Activated CD8-positive, alpha-beta memory T cell treated with anti-CD3 and anti-CD28 coated beads, Interleukin-2, amount 50 U/mL, for 48 hours (primary cell): ENCODE measurements around the gene ARMC7.

Experiments
- DNase-seq: peaks from one replicate; pipeline ENCODE4 v3.0.0-alpha.2; 2020

The ARMC7 gene

DNA sequence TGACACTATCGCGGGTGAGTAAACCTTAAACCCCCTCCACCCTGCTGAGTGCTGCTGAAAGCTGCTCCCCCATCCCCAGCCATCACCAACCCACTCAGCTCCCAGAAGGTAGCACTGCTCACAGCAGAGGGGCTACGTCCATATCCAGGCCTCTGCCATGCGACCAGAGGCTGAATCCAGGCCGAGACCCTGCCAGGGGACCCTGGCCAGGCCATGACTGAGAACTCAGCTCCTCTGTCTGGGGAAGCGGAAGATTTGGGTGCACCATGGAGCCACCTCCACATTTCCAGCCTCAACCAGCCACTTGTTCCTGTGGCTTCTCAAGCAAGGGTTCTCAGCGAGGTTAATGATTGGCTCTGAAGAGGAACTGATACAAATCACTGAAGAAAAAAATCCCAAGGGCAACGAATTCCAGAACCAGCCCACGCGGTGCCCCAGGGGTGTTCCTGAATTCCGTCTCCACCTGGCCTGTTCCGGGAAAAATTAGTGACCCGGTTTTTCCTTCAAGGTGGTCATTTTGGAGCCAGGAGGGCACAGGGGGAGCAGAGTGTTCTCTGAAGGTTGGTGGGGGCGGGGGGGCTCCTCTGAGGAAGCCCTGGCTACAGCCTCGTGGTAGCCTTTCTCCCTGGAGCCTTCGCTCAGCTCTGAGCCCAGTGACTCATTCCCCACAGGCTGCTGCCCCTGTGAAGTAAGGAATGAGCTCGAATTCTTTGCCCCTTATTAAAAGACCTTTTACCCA lies 31.3 kb upstream of the ARMC7 start:
- no peak for DNase-seq

DNA sequence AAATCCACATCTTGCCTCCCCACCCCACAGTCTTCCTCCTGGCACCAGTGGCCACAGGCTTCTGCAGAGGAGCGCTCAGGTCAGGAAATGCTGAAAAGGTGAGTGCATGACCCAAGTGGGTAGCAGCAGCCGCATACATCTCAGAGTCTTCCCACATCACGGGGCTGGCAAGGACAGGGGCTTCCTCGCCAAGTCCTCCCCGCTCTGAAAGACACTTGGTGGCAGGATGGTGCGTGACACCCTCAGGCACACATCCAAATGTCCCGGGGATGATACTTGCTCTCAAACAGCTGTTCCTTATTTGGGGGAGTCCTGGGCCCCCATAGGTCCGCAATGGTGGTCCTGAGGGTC lies 30.8 kb upstream of the ARMC7 start:
- no peak for DNase-seq

DNA sequence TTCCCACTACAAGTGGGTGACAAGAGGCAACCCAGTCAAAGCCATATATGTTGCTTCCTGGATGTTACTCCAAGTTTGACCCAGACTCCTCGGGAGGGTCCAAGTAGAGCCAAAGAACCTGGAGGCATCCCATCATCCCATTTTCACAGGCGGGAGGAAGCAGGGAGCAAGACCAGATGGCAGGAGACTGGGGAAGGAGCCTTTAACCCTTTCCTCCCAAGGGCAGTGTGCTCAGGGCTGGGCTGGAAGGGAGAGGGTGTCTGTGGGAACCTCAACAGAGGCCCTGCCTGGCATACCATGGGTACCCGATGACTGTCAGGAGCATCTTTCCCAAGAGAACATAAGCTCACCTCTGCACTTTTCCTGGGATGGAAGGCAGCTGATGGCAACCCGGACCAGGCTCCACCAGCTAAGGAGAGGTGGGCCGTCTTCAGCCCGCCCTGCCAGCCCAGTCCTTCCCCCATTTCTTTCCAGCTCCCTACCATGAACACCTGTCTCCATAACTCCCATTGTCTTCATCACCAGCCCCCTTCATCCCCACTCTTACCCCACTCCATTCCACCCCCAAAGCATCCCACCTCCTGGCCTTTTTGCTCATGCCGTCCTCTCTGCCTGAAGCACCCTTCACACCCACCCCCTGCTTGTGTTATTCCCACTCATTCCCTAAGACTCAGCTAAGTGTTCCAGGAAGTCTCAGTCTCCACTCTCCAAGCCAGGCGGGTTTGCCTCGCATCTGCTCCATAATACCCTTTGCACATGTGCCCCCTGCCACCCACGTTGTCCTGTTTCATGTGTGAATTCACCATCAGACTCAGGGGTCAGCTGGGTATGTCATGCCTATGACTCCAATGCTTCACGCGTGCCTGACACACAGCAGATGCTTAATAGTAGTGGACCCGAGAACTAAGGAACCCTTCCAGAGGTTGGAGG lies 27.9 kb upstream of the ARMC7 start:
- DNase-seq = no peak

DNA sequence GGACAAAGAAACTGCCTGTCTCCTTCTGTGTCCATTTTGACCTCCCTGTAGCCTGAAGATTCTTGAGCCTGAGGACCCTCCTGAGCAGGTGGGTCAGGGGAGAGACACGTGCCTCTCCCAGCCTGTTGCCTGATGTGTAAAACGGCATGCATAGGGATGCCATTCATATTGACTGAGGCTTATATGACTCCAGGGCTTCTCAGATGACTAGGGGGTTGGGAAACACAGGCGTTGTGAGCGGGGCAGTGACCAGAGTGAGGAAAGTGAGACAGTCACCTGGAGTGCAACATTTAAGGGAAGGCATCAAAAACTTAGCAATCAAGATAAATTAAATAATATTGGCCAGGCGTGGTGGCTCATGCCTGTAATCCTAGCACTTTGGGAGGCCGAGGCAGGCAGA lies 27.1 kb upstream of the ARMC7 start:
- DNase-seq = no peak

DNA sequence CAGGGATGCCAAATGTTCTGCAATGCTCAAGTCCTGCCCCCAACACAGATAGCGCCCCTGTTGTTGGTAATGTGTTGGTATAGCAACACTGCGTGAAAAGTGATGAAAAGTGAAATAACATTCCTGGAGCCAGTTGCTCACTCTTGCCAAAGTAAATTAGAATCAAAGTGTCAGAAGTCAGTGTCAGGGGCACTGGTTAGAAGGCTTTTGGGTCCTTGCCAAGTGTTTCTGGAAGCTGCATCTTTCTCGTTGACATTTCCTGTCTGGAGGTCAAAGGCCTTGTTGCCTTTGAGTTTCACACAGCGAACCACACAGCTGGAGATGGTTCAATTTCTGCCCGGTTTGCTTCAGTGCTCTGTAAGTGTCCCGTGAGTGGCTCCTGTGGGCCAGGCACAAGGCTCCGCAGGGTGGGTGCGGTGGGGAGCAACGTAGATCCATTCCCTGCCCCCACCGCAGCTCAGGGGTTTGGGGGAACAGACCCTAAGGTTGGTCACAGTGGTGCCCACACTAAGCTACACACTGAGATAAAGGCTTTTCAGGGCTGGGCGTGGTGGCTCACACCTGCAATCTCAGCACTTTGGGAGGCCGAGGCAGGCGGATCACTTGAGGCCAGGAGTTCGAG lies 25.6 kb upstream of the ARMC7 start:
- no peak for DNase-seq

DNA sequence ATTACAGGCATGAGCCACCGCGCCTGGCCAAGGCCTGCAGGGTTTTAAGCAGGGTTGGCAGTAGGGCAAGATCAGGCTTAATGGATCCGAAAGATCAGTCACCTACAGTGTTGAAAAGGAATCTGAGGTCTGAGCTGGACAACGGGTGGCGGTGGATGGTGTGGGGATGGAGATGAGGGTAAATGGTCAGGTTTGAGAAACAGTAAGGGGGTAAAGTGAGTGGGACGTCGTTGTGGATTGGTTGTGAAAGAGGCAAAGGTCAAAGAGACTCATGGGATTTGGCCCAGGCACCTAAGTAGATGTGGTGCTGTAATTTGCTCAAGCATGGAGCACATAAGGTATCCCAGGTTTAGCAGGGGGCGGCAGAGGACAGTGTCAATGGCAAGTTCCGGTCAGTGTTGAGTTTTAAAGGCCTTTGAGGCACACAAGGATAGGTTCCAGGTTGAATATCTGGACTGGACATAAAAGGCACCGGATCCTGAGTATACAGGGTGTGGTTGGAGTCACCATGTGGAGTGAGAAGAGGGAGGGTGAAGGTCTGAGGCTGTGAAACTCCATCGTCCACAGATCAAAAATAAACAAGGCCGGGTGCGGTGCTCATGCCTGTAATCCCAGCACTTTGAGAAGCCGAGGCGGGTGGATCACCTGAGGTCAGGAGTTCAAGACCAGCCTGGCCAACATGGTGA lies 23.1 kb upstream of the ARMC7 start:
- no peak for DNase-seq

DNA sequence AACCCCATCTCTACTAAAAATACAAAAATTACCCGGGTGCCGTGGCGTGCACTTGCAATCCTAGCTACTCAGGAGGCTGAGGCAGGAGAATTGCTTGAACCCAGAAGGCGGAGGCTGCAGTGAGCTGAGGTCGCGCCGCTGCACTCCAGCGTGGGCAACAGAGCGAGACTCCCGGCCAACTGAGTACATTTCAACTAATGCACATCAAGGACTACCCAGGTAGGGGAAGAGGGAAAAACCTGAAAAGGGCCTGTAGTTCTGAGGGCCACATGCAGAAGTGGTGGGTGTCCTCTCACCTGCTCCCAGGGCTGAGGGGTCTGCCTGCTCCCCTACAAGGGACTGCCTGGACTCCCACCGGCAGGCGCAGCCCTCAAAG lies 22.6 kb upstream of the ARMC7 start:
- no peak for DNase-seq

DNA sequence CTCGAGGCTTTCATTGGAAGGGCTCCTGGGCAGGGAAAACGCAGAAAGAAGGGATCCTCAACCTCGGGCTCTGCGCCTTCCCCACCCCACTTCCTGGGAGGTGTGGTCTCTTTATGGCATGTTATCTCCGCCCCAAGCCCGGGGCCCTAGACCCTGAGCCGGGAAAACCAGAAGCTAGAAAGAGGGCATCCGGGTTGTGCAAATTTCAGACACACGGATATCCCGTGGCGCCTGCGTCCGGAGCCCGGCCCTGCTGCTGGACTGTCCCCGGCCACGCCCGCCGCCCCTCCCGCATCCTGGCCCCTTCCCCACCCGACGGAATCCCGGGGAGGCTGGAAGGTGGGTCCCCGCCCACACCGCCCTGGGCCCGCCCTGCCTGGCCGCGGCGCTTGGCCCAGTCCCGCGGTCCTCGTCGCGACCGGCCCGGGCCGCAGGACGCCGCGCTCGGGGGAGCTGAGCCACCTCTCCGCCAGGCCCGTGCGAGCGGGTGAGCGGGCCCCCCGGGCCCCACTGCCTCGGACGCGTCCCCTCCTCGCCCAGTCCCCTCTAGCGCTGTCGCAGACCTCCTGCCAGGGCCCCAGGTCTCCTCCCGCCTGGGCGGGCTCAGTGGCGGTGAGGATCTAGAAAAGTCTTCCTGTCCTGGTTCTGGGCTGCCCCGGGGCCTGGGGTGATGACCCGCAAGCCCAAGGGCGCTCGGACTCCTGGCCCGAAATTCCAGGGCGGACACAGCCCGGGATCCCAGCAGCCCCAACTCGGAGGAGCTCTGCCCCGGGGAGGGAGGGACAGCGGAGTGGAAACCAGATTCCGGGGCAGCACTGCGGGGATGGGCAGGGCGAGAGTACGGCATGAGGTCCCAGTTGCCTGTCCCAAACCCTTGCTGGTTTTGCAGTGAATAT lies 22.0 kb upstream of the ARMC7 start, which contains the start of gene SLC16A5:
TSS of gene SLC16A5 (plus strand) at position 397 of the 896 bp plus-strand sequence. CDS start 5,683 bp downstream, outside the sequence.
- DNase-seq = peak; percentile 73

DNA sequence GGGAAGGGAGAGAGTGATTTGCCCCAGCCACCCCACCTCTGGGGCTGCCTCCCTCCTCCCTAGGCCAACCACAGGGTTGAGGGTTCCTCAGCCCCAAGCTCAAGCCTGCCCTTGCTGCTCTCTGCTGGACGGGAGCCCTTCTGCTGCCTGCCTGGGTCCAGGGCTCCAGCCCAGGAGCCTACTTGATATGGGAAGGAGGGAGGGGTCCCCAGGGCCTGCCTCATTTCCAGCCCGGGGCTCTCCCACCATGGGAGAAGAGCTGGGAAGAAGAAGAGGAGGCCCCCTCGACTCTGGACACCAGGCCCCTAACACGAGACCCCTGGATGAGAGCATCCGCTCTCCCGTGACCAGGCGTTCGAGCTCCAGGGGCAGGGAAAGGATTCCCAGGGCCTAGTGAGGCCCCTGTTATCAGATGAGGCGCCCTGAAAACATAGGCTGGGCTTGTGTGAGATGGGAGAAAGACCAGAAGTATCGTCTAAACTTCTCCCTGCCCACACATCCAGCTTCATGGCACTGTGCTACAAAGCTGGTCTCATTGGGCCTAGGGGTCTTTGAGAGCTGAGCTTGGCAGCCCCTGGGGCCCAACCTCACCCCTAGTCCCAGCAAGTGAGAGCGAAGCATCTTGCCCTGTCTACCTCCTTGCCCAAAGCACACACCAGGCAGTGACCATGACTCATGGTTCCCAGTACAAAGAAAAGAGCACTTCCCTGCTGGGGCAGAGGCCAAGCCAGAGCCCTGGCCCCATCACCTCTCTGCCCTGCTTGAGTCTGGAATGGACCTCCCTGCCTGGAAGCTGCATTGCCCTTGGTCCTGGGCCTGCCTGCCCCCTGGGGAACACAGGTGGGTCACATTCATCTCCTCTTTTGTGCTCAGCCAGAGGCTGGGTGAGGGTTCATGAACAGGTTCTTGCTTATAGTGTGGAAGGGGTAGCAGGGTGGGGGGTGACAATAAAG lies 21.0 kb upstream of the ARMC7 start:
- DNase-seq = no peak

DNA sequence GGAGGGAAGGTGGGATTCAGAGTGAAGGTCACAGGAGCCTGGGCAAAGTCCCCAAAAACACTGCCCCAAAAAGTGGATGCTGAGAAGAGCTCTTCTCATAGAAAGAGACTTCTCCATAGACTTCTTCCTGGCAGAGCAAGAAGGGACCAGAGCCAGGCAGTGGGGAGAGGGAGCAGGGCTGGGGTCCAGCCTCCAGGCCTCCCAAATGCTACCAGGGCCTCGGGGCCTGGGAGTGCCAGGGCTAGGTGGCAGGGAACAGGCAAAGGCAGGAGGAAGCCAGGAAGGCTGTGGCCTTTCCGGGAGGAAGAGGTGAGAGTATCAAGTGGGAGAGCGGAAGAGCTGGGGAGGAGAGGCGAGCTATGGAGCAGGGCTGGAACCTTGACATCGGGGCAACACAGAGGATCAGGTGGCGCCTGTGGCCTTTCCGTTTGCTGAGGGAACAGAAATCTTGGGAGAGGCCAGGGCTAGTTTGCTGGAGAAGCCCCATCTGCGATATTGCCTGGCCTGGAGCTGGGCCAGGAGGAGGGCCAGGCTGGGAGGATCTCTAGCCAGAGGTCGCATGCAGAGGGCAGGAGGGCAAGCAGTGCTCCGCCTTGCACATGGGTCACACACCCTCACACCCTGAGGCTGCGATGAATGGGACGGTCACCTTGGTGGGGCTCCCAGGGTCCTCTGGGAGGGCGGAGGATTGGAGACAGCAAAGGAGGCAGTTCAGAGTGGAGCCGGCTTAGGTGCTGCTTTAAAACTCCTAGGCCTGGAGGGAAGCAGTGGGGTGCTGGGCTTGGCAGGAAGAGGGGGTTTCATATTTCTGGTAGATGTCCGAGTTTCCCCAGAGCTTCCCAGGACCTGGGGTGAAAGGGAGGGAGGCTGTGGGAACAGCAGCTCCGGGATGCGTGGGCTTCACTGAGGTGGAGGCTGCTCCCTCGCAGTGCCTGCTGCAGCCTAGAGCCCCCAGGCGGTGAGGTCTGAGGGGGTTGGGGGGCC lies 18.6 kb upstream of the ARMC7 start:
- DNase-seq = no peak

DNA sequence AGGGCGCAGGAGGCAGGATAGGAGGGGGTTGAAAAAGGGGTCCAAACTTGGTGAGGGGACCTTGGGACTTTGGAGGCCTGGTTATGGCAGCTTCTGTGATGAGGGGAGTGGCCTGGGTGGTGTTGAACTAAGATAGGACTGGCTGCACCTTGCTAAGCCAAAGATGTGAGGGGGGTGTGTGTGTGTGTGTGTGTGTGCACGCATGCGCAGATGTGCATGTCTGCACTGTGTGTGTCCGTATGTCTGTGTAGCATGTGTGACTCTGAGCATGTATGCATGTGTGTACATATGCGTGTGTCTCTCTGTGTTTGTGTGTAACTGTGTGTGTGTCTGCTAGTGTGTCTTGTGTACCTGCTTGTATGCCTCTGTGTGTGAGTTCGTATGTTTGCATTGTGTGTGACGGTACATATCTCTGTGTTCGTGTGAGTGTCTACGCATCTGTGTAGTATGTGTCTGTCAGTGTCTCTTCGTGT lies 17.9 kb upstream of the ARMC7 start:
- DNase-seq = no peak

DNA sequence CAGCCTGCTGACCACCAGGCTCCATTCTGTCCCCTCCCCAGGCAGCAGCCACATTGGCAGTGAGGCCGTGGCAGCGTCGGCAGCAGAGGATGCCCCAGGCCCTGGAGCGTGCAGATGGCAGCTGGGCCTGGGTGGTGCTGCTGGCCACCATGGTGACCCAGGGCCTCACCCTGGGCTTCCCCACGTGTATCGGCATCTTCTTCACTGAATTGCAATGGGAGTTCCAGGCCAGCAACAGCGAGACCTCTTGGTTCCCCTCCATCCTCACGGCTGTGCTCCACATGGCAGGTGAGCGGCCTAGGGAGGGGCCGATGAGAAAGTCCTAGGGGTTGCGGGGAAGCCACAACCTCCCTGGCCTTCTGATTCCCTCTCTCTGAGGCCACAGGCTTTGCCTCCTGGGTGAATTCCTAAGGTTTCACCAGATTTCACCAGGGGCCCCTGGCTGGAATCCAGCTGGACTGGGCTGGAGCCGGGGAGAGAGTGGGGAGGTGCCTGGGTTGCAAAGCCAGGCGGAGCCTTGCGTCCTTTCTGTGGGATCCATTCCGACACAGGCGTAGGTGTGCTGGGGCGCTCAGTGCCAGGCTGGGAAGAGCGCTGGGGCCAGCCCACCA lies 16.1 kb upstream of the ARMC7 start:
- DNase-seq = no peak

DNA sequence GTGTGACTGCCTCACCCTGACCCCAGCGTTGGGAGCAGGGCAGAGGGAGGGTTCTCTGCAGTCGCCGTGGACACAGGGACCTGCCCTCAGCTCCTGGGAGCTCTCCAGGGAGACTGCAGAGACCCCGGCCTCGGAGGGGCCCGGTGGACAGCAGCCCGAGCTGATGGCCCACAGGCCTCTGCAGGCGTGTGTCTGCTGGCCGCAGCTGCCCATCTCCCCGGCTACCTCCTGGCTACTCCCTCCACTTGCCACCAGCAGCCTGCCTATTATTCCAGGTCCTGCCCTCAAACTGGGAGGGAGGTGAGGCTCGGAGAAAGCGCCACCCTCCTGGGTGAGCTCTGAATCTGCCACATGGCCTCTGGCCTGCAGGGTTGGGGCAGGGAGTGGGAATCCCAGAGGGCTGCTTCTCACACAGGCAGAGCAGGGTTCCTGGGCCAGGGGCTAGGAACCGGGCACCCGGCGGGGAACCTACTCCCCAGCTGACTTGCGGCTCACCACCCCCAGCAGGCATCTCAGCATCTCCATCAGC lies 14.8 kb upstream of the ARMC7 start:
- DNase-seq = no peak

DNA sequence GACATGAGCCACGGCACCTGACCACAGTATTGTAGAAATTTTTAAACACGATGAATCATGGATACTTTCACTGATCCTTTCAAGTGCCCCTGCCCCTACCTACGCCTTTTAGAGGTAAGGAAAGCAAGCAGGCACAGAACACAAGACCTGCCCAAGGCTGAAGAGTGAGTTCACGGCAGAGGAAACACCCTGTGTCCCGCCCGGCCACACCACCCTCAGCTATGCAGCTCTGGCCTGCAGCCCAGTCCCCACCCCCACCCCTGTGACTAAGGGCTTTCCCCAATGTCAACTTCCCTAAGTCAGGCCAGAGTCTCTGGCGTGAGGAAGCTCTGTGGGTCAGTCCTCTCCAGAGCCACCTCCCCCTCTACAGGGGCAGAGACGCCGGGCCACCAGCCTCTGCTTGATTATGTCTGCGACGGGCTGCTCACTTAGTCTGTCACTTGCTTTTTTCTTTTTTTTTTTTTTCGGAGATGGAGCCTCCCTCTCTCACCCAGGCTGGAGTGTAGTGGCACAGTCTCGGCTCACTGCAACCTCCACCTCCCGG lies 13.6 kb upstream of the ARMC7 start:
- DNase-seq = no peak

DNA sequence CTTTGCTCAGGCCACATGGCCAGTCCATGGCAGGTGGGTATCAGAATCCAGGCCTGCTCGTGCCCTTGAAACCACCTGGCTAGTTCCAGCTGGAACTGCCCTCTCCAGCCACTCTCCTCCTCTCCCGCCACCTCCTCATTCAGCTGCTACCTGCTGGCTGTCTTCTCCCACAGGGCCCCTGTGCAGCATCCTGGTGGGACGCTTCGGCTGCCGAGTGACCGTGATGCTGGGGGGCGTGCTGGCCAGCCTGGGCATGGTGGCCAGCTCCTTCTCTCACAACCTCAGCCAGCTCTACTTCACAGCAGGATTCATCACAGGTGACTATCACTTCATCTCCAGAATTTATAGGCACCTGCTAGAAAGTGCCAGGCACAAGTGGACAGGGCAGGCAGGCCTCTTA lies 11.9 kb upstream of the ARMC7 start:
- DNase-seq = no peak

DNA sequence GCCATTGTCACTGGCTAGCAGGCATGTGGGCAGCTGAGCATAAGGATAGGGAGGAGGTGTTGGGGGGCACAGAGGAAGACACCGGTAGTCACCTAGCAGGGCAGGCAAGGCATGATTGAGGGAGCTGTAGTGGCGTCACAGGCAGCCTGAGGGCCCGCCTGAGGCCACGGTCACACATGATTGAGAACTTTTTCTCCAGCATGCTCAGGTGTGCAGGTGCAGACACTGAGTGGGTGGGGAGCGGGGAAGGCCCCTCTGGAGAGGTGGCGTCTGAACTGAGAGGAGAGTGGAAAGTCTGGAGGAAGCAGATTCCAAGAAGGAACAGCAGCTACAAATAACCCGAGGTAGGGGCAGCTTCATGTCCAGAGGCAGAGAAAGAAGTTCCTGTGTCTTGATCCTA lies 10.9 kb upstream of the ARMC7 start:
- no peak for DNase-seq

DNA sequence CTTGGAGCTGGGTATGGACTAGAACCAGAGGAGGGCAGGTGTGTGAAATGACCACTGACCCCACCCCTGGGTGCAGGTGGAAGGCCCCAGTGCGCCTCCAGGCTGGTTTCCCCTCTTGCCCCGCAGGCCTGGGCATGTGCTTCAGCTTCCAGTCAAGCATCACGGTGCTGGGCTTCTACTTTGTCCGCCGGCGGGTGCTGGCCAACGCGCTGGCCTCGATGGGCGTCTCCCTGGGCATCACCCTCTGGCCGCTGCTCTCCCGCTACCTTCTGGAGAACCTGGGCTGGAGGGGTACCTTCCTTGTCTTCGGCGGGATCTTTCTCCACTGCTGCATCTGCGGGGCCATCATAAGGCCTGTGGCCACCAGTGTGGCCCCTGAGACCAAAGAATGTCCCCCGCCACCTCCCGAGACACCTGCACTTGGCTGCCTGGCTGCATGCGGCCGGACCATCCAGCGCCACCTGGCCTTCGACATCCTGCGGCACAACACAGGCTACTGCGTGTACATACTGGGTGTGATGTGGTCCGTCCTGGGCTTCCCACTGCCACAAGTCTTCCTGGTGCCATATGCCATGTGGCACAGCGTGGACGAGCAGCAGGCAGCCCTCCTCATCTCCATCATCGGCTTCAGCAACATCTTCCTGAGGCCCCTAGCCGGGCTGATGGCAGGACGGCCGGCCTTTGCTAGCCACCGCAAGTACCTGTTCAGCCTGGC lies 9.7 kb upstream of the ARMC7 start:
- DNase-seq = no peak

DNA sequence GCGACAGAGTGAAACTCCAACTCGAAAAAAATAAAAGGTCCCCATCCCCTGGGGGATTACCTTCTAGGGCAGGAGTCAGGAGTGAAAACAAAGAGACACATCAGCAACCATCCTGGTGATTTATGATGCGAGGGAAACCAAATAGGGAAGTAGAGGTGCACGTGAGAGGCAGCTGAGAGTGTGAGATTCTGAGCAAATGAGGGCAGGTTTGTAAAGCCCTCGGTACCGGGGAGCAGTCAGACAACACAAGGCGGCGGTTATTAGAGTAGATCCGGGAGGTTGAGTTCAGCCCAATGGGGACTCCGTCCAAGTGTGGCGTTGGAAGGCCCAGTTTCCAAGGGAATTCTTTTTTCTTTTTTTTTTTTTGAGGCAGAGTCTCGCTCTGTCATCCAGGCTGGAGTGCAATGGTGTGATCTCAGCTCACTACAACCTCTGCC lies 7.4 kb upstream of the ARMC7 start:
- no peak for DNase-seq
